SK-N-SH treated with all-trans-retinoic acid at 6 μM for 48 hours (cell line): Measurements from ENCODE around the gene STUM.

Source experiments
- ATAC-seq: fragments of 200-7000 bp; cut with Tn5 transposase; 3 replicates; pipeline ENCODE4 v1.9.1; 2020; ENCODE audit warnings: mild to moderate bottlenecking, moderate library complexity
- BACH2 ChIP-seq: fragments of 250-450 bp; sonication (Bioruptor Pico); IDR thresholded peaks from 2 replicates; pipeline ENCODE4 v1.9.0; 2021; ENCODE audit warnings: mild to moderate bottlenecking, borderline replicate concordance
- CREB5 ChIP-seq: fragments of 250-450 bp; sonication (Bioruptor Pico); IDR thresholded peaks from 2 replicates; pipeline ENCODE4 v1.5.1; 2020; ENCODE audit warnings: low read depth, mild to moderate bottlenecking, moderate library complexity
- CSDC2 ChIP-seq: fragments of 250-450 bp; sonication (Bioruptor Pico); IDR thresholded peaks from 2 replicates; pipeline ENCODE4 v1.5.0; 2020; ENCODE audit warnings: mild to moderate bottlenecking, moderate library complexity
- CSRNP3 ChIP-seq: fragments of 250-450 bp; sonication (Bioruptor Pico); IDR thresholded peaks from 2 replicates; pipeline ENCODE4 v1.5.1; 2021; ENCODE audit warnings: mild to moderate bottlenecking, moderate library complexity
- ESRRG ChIP-seq: fragments of 250-450 bp; sonication (Bioruptor Pico); IDR thresholded peaks from 2 replicates; pipeline ENCODE4 v1.6.1; 2021; ENCODE audit warnings: mild to moderate bottlenecking
- OSR1 ChIP-seq: fragments of 250-450 bp; sonication (Bioruptor Pico); IDR thresholded peaks from 2 replicates; pipeline ENCODE4 v1.8.0; 2022; ENCODE audit warnings: moderate library complexity, mild to moderate bottlenecking, inconsistent platforms
- POU6F1 ChIP-seq: fragments of 250-450 bp; sonication (Bioruptor Pico); IDR thresholded peaks from 2 replicates; pipeline ENCODE4 v1.8.0; 2021; ENCODE audit warnings: low read depth, mild to moderate bottlenecking, moderate library complexity, borderline replicate concordance
- PPARA ChIP-seq: fragments of 250-450 bp; sonication (Bioruptor Pico); IDR thresholded peaks from 2 replicates; pipeline ENCODE4 v1.5.0; 2020; ENCODE audit warnings: mild to moderate bottlenecking, borderline replicate concordance
- RARB ChIP-seq: fragments of 250-450 bp; sonication (Bioruptor Pico); IDR thresholded peaks from 2 replicates; pipeline ENCODE4 v1.8.0; 2021; ENCODE audit warnings: mild to moderate bottlenecking, moderate library complexity
- SNAI2 ChIP-seq: fragments of 250-450 bp; sonication (Bioruptor Pico); IDR thresholded peaks from 2 replicates; pipeline ENCODE4 v1.5.0; 2020; ENCODE audit warnings: mild to moderate bottlenecking, moderate library complexity
- TCF4 ChIP-seq: fragments of 250-450 bp; sonication (Bioruptor Pico); IDR thresholded peaks from 2 replicates; pipeline ENCODE4 v1.8.0; 2021; ENCODE audit warnings: mild to moderate bottlenecking, moderate library complexity, borderline replicate concordance
- TSHZ2 ChIP-seq: fragments of 250-450 bp; sonication (Bioruptor Pico); IDR thresholded peaks from 2 replicates; pipeline ENCODE4 v1.5.0; 2020; ENCODE audit warnings: mild to moderate bottlenecking, moderate library complexity
- ZC3H10 ChIP-seq: fragments of 250-450 bp; sonication (Bioruptor Pico); IDR thresholded peaks from 2 replicates; pipeline ENCODE4 v1.5.1; 2021; ENCODE audit warnings: mild to moderate bottlenecking, moderate library complexity
- ZNF565 ChIP-seq: fragments of 450-650 bp; formaldehyde crosslinking; conservative IDR thresholded peaks from 2 replicates; pipeline ENCODE4 v1.5.0; 2020; ENCODE audit warnings: low read depth, mild to moderate bottlenecking, moderate library complexity
- ZNF70 ChIP-seq: fragments of 450-650 bp; formaldehyde crosslinking; IDR thresholded peaks from 2 replicates; pipeline ENCODE4 v1.5.0; 2020; ENCODE audit warnings: mild to moderate bottlenecking, moderate library complexity

The STUM gene

GRCh38 chr1:226635456-226635941 is 86.9 kb downstream of the STUM start (continued):
- no peak for TF ChIP-seq TSHZ2 (CRISPR knock-in tag)
- no peak for TF ChIP-seq SNAI2 (CRISPR knock-in tag)
- no peak for TF ChIP-seq ZNF70 (CRISPR knock-in tag)
- no peak for TF ChIP-seq ZC3H10 (CRISPR knock-in tag)
- no peak for TF ChIP-seq CREB5 (CRISPR knock-in tag)
- no peak for TF ChIP-seq PPARA (CRISPR knock-in tag)

GRCh38 chr1:226636847-226637096 is 88.2 kb downstream of the STUM start:
- TF ChIP-seq PPARA (CRISPR knock-in tag) (no peak), BACH2 (CRISPR knock-in tag) (no peak), ESRRG (CRISPR knock-in tag) (no peak), CSRNP3 (CRISPR knock-in tag) (no peak), TCF4 (no peak), TSHZ2 (CRISPR knock-in tag) (no peak)
- ATAC-seq: no peak

- TF ChIP-seq ESRRG (CRISPR knock-in tag) (no peak), BACH2 (CRISPR knock-in tag) (no peak), ZC3H10 (CRISPR knock-in tag) (no peak), POU6F1 (CRISPR knock-in tag) (no peak), RARB (CRISPR knock-in tag) (no peak), CREB5 (CRISPR knock-in tag) (no peak), ZNF565 (no peak), TCF4 (no peak), CSDC2 (no peak), SNAI2 (CRISPR knock-in tag) (no peak), OSR1 (no peak), ZNF70 (CRISPR knock-in tag) (no peak), TSHZ2 (CRISPR knock-in tag) (no peak), CSRNP3 (CRISPR knock-in tag) (no peak)
- ATAC-seq: no peak
Observed at GRCh38 chr1:226637147-226637935, 88.8 kb downstream of the STUM start.
